Measurements from ENCODE around the gene MRPL39.
"Not testable (repeated sequence)": the region's sequence is repeated elsewhere in the genome, so short reads cannot be mapped to it uniquely, and the experiment has no call there.

The MRPL39 gene

DNA sequence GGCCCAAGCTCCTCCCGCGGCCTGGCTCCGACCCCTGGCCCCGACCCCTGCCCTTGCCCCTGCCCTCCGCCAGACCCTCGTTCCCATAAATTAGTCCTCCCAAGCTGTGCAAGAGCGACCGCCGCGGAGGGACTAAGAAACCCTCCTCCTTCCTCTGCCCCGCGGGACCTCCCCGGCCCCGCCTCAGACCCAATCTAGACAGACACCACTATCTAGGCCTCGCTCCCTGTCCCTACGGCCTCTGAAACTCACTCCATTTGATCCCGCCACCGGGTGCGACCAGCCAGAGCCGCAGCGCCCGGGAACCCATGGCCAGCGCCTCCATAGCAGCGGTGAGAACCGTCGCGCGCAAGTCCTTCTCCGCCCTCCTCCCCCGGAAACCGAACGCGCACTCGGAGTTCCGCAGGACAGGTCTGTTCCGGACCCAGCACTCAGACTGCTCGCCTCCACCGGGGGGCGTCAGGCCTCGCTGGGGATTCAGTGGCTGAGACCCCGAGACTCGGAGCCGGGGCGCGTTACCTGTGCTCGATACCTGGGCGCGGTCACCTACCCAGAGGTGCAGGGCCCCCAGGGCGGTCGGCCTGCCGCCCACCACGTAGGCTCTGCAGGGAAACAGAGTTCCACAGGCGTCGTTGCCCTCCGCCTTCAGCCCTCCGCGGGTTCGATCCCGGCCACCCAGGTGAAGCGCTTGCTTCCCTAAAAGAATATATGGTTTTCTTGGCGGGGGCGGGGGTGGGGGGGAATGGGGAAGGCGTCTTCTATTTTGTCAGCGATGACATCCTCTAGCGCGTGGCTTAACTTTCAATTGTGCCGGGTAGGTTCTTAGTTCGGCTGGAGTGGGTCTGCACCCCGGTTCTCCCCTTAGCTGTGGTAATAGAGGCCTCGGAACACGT, at the start of gene MRPL39:
MRPL39 (minus strand) TSS at position 331 of the 893 bp plus-strand sequence; CDS start at position 325, 6 bp downstream.
- peak; percentile 90 for DNase-seq

DNA sequence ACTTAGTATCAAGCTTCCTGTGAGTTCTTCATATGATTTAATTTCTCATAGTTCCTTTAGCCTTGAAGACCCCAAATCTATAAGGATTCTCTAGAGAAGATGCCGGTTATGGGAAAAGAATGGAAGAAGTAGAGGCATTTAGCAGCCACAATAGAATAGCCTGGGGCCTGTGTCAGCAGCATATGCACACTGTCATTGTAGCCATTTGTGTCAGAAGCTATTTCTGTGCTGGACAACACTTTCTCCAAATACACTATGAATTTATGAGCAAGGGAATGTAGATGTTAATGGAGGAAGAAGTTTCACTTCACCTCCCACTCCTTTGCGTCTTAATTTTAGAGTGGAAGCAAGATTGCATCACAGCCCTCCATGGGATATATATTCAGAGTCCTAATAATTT, 49.1 kb upstream of the MRPL39 start:
- DNase-seq: no peak

GRCh38 chr21:25649146-25649545, 41.9 kb upstream of the MRPL39 start:
- DNase-seq: no peak

- no peak for DNase-seq
Observed at GRCh38 chr21:25647647-25648046, 40.4 kb upstream of the MRPL39 start.

GRCh38 chr21:25646474-25646873, 39.2 kb upstream of the MRPL39 start:
- DNase-seq: no peak

DNA sequence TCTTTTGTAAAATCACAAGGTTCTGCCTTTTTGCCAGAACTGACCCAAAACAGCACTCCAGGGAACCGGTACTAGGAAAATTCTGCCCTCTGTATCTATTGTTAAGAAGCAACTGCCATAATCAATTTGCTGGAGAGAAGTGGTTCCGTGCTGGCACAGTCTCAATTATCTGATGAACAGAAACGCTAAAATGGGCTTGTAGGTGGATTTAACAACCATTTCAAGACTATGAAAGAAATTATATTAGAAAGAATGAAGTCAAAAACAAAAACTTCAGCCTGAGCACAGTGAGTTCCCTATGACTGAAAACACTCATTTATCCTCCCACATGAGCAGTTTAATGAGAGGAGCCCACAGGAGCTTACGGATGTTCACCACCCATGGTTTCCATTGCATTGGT, 36.2 kb upstream of the MRPL39 start:
- DNase-seq: no peak

- DNase-seq: no peak
Observed at GRCh38 chr21:25640943-25641292, 33.6 kb upstream of the MRPL39 start.

GRCh38 chr21:25640202-25640942, 33.1 kb upstream of the MRPL39 start:
- DNase-seq: no peak

DNA sequence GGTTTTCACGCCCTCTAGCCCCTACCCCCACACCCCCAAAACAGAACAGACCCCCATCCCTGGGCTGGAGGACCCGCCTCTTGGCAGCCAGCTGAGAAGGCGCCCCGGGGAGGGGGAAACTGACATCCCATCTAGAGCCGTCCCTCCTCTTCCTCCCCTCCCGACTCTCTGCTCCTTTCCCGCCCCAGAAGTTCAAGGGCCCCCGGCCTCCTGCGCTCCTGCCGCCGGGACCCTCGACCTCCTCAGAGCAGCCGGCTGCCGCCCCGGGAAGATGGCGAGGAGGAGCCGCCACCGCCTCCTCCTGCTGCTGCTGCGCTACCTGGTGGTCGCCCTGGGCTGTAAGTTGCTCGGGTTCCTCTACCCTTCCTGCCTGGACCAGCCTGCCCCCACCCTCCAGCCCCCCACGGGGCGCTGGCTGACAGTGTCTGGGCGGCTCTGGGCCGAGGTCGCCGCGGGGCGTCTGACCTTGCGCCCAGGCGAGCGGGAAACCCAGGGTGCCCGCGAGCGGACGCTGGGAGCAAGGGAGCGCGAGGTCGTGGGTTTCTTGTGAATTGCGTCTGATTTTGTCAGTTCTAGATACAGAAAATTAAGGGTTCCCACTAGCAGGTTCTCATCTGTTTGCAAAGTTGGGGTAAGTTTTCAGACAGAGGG, 32.4 kb upstream of the MRPL39 start:
- peak; percentile 46 for DNase-seq

DNA sequence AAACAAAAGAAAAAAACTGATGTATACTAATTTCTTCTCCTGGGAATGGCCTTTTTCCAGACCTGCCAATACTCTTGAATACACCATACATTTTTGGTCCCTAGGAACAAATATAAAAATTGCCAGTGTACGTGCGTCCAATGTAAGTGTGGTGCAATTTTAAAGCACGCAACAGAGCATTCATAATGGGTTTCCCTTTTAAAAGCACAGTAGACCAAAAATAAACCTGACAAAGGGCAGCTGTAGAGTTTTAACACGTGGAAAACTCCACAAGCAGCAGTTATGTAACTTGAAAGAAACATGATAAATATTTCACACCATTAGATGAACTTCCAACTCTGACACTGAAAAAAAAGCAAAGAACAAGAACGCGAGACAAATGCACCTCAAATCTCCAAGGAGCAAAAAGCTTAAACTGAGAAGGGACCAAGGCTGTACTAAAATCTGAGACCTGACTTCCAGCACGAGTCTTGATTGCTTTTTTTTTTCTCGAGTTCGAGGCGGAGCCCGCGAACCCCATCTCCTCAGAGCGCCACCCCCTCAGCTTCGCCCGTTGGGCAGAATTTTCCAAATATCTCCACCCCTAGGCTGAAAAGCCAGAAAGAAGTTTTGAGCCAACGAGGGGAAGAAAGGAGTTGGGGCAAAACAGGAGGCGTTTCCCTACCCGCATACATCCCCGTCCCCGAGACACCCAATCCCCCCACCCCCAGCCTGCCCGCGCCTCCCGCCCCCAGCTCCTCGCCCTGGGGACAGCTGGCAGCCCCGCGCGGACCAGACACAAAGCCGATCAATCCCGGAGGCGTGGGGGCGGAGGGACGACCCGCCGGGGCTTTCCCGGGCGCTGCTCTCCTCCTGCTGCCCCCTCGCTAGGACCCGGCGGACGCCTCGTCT, 31.6 kb upstream of the MRPL39 start, which contains the start of gene JAM2:
JAM2 (plus strand) TSS at position 599 of the 891 bp plus-strand sequence. CDS start 564 bp downstream, outside the sequence.
- peak; percentile 33 for DNase-seq

DNA sequence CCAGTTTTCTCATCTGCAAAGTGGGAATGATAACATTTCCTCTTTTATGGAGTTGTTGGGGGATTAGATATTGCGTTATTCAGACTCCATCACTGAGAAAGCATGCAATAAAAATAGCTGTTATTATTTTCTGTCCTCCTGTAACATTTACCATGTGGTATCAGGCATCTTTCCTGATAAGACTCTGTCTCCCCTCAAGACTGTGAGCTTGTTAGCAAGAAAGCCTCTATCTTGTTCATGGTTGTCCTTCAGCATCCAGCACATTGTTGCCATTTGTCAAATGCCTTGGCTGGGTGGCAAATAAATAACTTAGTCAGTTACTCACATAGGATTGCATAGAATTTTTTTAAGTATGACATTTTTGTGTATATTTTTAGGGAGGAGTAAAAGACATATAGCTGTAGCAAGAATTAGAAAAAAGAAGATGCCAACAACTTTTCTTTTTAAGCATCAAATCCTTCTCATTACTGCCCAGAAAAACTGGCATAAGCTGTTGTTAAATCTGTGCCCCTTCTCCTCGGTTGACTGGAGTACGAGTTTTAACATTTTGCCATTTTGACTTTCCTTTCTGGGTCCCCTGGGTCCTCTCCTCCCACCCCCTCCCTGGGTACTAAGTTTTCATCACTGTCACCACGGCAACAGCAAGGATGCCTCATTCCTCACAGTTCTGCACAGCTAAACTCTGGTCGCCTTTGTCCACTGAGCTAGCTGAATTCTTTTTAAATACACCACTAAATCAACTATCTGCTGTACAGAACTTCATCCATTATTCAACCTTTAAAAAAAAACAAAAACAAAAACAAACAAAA, 30.8 kb upstream of the MRPL39 start:
- no peak for DNase-seq

DNA sequence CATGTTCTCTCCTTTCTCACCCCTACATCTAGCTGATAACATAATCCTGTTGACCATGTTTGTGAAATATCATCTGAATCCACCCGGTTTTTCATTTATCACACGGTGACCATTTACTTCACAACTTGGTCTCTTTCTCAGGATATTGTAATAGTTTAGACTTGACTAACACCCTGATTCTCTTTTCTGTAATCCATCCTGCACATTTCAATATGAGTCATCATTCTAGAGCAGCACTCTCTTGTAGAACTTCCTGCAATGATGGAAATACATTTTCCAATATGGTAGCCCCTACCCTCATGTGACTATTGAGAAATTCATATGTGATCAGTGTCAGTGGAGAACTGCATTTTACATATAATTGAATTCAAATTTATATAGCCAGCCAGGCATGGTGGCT, 29.4 kb upstream of the MRPL39 start:
- DNase-seq: no peak

- no peak for DNase-seq
Observed at GRCh38 chr21:25635310-25635709, 28.0 kb upstream of the MRPL39 start.

DNA sequence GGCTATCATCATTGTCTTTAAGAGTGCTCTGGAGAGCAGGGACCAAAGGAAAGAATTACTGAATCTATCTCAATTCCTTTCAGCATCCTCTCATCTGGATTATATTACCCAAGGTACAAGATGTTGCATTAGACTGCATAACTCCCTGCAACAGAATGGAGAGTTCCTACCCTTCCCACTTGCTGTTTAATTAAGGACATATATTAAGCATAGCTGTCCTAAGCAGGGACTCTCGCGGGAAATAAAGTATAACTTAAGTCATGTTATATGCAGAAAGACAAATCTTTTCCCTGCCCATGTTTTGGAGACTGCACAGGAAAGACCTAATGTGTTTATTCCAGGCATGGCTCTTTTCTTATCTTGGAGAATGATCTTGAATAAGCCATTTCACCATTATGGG, 25.0 kb upstream of the MRPL39 start:
- no peak for DNase-seq

DNA sequence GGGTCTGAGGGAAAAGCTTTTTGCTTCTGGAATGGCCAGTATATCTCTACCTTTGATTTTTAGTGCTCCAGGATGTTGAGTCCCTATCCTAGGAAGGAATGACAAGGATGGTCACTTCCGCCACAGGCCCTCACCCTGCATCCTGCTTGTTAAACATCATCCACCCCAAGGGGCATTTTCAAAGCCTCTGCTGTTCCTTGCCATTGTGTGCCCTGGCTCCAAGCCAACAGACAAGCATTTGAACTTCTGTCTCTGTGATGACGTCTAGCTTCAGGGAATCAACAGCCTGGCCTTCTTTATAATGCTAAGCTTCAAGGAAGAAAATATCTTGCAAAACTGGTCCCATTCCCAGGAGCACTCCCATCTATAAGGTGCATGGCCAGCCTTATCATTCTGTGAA, 19.5 kb upstream of the MRPL39 start:
- no peak for DNase-seq

GRCh38 chr21:25625776-25626555, 18.7 kb upstream of the MRPL39 start:
- DNase-seq: not testable (repeated sequence)

GRCh38 chr21:25625036-25625435, 17.8 kb upstream of the MRPL39 start:
- no peak for DNase-seq

DNA sequence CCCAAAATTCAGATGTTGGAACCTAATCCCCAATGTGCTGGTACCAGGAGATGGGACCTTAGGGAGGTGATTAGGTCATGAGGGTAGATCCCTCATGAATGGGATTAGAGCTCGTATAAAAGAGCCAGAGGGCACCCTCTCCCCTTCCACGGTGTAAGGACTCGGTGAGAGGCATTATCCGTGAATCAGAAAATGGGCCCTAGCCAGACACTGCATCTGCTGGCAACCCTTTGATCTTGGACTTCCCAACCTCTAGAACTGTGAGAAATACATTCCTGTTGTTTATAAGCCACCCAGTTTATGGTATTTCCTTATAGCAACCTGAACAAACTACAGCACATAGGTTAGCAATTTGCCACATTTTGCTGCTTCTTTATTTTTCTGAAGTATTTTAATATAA, 17.2 kb upstream of the MRPL39 start:
- DNase-seq: no peak

GRCh38 chr21:25619198-25619597, 11.9 kb upstream of the MRPL39 start:
- no peak for DNase-seq

DNA sequence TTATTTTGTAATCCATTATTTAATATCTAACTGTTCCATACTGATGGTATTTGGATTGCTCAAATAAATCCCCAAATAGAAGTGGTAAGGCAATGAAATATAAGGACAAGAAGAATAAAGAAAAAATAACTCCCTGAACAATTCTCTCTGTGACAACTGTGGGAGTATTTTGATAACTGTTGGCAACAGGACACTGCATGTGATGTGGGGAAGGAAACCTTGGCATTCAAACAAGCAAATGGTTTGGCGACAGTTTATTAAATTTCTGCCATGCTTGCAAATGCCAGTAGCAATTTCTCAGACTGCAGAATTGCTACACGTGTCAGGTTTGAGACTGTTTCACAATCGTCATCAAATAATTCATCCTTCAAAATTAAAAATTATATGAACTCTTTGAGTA, 8.6 kb upstream of the MRPL39 start:
- DNase-seq: no peak

GRCh38 chr21:25614441-25614840, 7.2 kb upstream of the MRPL39 start:
- DNase-seq: no peak
